Measurements from ENCODE around the gene SULT1A3.
"Not testable (repeated sequence)": the region's sequence is repeated elsewhere in the genome, so short reads cannot be mapped to it uniquely, and the experiment has no call there.

GRCh38 chr16:30170145-30170544, 28.9 kb upstream of the SULT1A3 start:
- not testable (repeated sequence) for TF ChIP-seq CTCF, POLR2A (IDR thresholded peaks at IDR 0.05)

All from uterus (tissue), 2 donors.